Common myeloid progenitor, CD34-positive (primary cell): Measurements from ENCODE around the gene WDFY4.

Source experiments
- CTCF ChIA-PET: fragments of 350-600 bp; sonication (Branson Sonifier 250); formaldehyde crosslinking; loops from one replicate; lab custom pipeline; 2021; ENCODE audit warnings: antibody characterized with exemption; lab: Charles Lee
- POLR2A ChIA-PET: fragments of 350-600 bp; sonication (Branson Sonifier 250); formaldehyde crosslinking; loops from one replicate; lab custom pipeline; 2021; ENCODE audit warnings: antibody characterized with exemption; lab: Charles Lee
- DNase-seq, 3 donors: peaks; one replicate each; pipeline versions ENCODE4 v3.0.0 to v3.0.0-alpha.2; 2013
- H3K27ac ChIP-seq, 2 experiments: 1 replicate in 1 of 2; 2 replicates in 1 of 2; pipeline ENCODE4 v1.7.0; 2013; ENCODE audit warnings: inconsistent platforms in 2 of 2, low read length in 2 of 2, mild to moderate bottlenecking in 2 of 2, low read depth in 1 of 2, moderate library complexity in 1 of 2; ENCODE audit not compliant: severe bottlenecking in 2 of 2, insufficient read depth in 1 of 2, poor library complexity in 1 of 2
- H3K27me3 ChIP-seq, 5 experiments: replicated peaks in 2 of 5; 1 replicate in 3 of 5; 2 replicates in 2 of 5; pipeline versions ENCODE4 v1.6.1 to v1.7.0; 2013; ENCODE audit warnings: low read length in 4 of 5, mild to moderate bottlenecking in 2 of 5, moderate library complexity in 2 of 5, inconsistent platforms in 1 of 5; ENCODE audit not compliant: insufficient read depth in 5 of 5, control insufficient read depth in 4 of 5
- H3K36me3 ChIP-seq, 4 experiments: 1 replicate in 2 of 4; 2 replicates in 2 of 4; pipeline versions ENCODE4 v1.6.1 to v1.7.0; 2013; ENCODE audit warnings: low read length in 3 of 4, control low read depth in 1 of 4, mild to moderate bottlenecking in 1 of 4; ENCODE audit not compliant: control insufficient read depth in 4 of 4, insufficient read depth in 4 of 4
- H3K4me1 ChIP-seq, 4 experiments: 1 replicate in 3 of 4; 2 replicates in 1 of 4; pipeline versions ENCODE4 v1.6.1 to v1.7.1; 2013; ENCODE audit warnings: low read length in 3 of 4, mild to moderate bottlenecking in 3 of 4, control low read depth in 1 of 4, inconsistent platforms in 1 of 4, moderate library complexity in 1 of 4; ENCODE audit not compliant: control insufficient read depth in 4 of 4, insufficient read depth in 4 of 4; ENCODE audit errors: control extremely low read depth in 1 of 4
- H3K4me3 ChIP-seq, 7 experiments: 1 replicate in 4 of 7; 2 replicates in 3 of 7; pipeline versions ENCODE4 v1.5.1 to v1.7.0; 2013; ENCODE audit warnings: mild to moderate bottlenecking in 7 of 7, low read length in 6 of 7, moderate library complexity in 6 of 7, inconsistent platforms in 2 of 7, low read depth in 2 of 7, control low read depth in 1 of 7; ENCODE audit not compliant: insufficient read depth in 4 of 7, control insufficient read depth in 1 of 7; ENCODE audit errors: extremely low read depth in 1 of 7
- H3K9me3 ChIP-seq, 5 experiments: 1 replicate in 4 of 5; 2 replicates in 1 of 5; pipeline versions ENCODE4 v1.6.1 to v1.7.1; 2013; ENCODE audit warnings: low read length in 4 of 5, mild to moderate bottlenecking in 2 of 5, inconsistent platforms in 1 of 5, low read depth in 1 of 5, moderate library complexity in 1 of 5; ENCODE audit not compliant: control insufficient read depth in 4 of 5, insufficient read depth in 2 of 5; ENCODE audit errors: control extremely low read depth in 1 of 5
- whole genome bisulfite sequencing: methylation state at CpG from one replicate; pipeline ENCODE4 v1.1.5; 2013; ENCODE audit not compliant: insufficient coverage; 5-methylcytosine and 5-hydroxymethylcytosine counted together

WDFY4 gene

DNA sequence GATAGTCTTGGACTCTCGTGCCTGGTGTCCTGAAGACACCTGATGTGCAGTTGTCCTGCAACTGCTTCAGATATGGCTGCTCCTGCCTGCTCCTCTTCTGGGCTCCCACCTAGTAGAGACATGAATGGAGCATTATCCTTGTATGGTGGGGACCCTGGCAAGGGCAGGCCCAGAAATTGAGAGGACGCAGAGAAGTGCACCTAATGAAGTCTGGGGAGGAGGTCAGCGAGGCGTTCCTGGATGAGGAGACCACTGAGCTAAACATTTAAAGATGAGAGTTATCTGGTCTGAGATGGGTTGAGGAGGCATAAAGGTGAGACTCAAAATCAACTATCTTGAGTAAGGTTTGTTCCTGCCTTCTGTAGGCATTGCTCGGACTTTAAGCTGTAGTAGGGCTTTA, 66.3 kb downstream of the WDFY4 start:
- H3K27me3 ChIP-seq = no peaks in the 10 kb centered on the region
- CTCF ChIA-PET = interaction anchor here (0.9 kb wide), 1 partner anchor 9 kb away, joined by 3 read pairs; no protein-coding TSS in a partner anchor
- H3K27ac ChIP-seq = no peak overlapping the region
- peaks cover 3 to 69% (median 37%) of the 10 kb centered on the region in 4 experiments for H3K36me3 ChIP-seq
- POLR2A ChIA-PET = no interaction called here
- peaks cover 0 to 34% (median 3%) of the 10 kb centered on the region in 5 experiments for H3K9me3 ChIP-seq
- H3K4me3 ChIP-seq = no peak overlapping the region
- no peaks in the 10 kb centered on the region for H3K4me1 ChIP-seq
- no peak for DNase-seq
- WGBS = 98% methylated on average over 4 of the region's 5 CpGs

DNA sequence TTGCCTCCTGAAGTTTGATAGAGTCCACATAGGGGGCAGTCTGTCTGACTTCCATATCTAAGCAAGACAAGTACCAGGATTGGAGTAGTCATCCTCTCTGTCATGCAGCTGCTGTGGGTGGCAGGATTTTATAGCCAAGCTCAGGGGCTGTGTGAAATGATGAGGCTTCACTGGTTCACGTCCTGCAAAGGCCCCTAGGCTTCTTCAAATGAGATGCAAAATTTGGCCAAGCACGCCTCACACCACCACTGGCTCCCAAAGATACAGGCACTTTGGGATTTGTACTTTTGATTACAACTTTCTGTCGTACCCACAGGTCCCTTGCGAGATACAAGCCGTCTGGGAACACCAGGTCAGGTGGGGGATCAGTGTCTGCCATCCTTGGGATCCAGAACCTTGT, 67.1 kb downstream of the WDFY4 start:
- Histone ChIP-seq H3K9me3 (peaks cover 0 to 32% (median 3%) of the 10 kb centered on the region in 5 experiments), H3K4me3 (no peak overlapping the region), H3K36me3 (peaks cover 3 to 67% (median 33%) of the 10 kb centered on the region in 4 experiments), H3K4me1 (no peaks in the 10 kb centered on the region), H3K27ac (no peak overlapping the region), H3K27me3 (no peaks in the 10 kb centered on the region)
- 100% methylated on average over 4 of the region's 5 CpGs for WGBS
- ChIA-PET CTCF (interaction anchor here (0.9 kb wide), 1 partner anchor 10 kb away, joined by 3 read pairs; no protein-coding TSS in a partner anchor), POLR2A (no interaction called here)
- DNase-seq = no peak

DNA sequence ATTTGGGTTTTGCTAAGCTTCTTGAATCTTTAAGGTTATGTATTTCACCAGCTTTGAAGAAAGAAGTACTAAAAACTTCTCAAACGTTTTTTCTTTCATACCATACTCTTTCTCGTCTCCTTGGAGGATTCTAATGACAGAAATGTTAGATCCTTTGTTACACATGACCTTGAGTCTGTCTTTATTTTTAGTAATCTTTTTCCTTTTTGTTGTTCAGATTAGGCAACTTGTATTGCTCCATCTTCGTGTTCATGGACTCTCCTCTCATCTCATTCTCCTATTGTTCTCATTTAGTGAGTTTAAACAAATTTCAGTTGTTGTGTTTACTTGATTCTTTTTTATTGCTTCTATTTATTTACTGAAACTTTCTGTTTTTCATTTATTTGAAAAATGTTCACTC, 73.7 kb downstream of the WDFY4 start:
- Histone ChIP-seq H3K4me3 (no peak overlapping the region), H3K4me1 (peaks cover 0 to 11% (median 4%) of the 10 kb centered on the region in 4 experiments), H3K27me3 (no peaks in the 10 kb centered on the region), H3K9me3 (peaks cover 0 to 7% (median 0%) of the 10 kb centered on the region in 5 experiments), H3K27ac (no peak overlapping the region), H3K36me3 (peaks cover 0 to 52% (median 21%) of the 10 kb centered on the region in 4 experiments)
- ChIA-PET POLR2A (no interaction called here), CTCF (no interaction called here)
- WGBS = no CpG with 5 or more reads among the region's 3 CpGs
- DNase-seq = no peak

DNA sequence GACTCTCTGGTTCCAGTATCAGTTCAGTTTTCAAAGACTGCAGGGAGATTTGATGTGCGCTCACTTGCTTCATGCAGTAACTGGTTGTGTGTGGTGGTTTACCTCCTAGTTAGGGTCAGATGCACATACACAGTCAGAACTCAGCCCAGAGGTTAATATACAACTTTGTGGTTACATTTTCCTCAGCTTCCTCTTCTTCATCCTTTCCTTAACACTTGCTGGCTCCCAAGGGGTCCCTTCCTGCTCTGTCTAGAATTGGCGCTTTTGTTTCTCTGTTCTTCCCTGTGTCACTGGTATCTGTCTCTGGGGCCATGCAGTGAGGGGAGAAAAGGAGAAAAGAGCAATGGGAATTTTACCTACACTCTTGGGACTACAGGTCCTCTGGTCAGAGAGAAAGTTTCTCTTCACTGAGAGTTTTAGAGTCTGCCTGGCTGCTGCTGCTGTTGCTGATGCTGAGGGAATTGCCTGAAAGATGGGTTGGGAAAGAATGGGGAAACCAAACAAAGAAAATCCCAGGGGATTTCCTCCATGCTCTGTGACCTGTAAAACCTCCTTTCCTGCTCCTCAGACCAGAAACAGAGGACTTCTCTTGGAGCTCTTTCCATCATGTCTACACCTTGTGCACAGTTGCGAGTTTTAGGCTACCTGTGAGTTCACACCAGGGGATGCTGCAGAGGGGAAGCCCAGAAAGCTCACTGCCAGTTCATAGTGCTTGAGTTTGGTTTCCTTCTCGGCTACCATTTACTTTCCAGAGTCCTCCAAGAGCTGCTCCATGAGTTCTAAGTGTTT, 74.6 kb downstream of the WDFY4 start:
- no peak for DNase-seq
- Histone ChIP-seq H3K27me3 (no peaks in the 10 kb centered on the region), H3K27ac (no peak overlapping the region), H3K36me3 (peaks cover 0 to 61% (median 21%) of the 10 kb centered on the region in 4 experiments), H3K9me3 (peaks cover 0 to 7% (median 0%) of the 10 kb centered on the region in 5 experiments), H3K4me3 (no peak overlapping the region), H3K4me1 (peaks cover 0 to 11% (median 4%) of the 10 kb centered on the region in 4 experiments)
- CTCF ChIA-PET = no interaction called here
- POLR2A ChIA-PET = no interaction called here
- WGBS = 93% methylated on average over 1 of the region's 4 CpGs

DNA sequence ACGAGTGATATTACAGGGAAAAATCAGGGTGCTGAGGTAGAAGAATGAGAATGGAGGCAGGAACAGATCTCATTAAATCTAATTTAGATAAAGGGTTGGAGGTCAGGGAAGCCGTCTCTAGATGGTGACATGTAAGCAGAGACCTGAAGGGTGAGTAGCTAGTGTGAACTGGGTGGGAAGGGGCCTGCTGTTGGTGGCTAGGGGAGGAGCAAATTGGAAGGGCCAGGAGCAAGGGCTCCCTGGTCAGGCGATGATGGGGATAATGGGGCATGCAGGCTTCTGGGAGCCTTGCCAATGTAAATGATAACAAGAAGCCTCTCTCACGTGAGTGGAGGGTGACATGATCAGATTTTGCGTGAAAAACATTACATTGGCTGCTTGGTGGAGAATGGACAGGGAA, 76.3 kb downstream of the WDFY4 start:
- CTCF ChIA-PET = no interaction called here
- no peak overlapping the region for H3K4me3 ChIP-seq
- no peaks in the 10 kb centered on the region for H3K27me3 ChIP-seq
- 98% methylated on average over 5 of the region's 5 CpGs for WGBS
- peaks cover 0 to 7% (median 0%) of the 10 kb centered on the region in 5 experiments for H3K9me3 ChIP-seq
- DNase-seq = no peak
- no peak overlapping the region for H3K27ac ChIP-seq
- peaks cover 0 to 11% (median 4%) of the 10 kb centered on the region in 4 experiments for H3K4me1 ChIP-seq
- POLR2A ChIA-PET = no interaction called here
- peaks cover 0 to 66% (median 22%) of the 10 kb centered on the region in 4 experiments for H3K36me3 ChIP-seq

DNA sequence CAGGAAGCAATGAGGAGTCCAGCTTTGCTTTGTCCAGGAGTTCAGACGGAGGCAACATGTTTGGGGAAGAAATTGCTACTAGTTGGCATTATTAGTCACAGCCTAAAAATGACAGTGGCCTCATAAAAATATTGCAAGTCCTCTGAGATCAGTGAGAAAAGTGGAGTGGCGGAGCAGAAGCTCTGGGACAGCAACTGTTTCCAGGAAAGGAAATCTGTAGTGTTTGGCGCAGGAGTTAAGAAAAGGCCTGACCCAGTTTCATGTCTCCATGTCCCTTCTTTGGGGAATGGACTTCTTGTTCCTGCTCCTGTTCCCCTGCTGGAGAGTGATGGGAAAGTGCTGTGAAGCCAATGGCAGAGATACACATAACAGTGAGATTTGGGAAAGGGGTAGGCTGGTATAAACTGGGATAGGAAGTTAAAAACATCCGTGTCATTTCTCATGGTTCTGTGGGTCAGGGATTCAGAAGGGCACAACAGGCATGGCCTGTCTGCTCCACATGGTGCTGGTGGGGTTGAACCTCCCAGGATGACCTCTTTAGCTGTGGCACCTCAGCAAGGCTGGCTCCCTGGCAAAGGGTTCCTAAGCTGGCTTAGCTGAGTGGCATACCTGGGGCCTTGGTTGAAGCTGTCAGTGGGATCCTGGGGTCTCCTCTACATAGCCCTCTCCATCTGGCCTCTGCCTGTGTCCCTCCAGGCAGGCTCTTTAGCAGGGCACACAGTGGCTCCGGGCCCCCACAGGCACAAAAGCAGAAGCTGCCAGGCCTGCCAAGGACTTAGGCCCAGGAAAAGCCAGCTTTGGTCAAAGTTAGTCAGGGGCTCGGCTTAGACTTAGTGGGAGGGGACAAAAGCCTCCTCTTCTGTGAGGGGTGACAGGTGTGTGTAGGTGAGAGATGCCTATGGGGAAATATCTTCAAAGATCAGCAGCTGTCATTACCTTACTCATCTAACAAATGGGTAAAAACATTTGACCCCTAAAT, 77.7 kb downstream of the WDFY4 start:
- Histone ChIP-seq H3K9me3 (no peaks in the 10 kb centered on the region), H3K36me3 (peaks cover 0 to 78% (median 22%) of the 10 kb centered on the region in 4 experiments), H3K27me3 (no peaks in the 10 kb centered on the region), H3K4me3 (no peak overlapping the region), H3K4me1 (peaks cover 0 to 11% (median 4%) of the 10 kb centered on the region in 4 experiments), H3K27ac (no peak overlapping the region)
- no peak for DNase-seq
- POLR2A ChIA-PET = interaction anchor here (1.3 kb wide), 1 partner anchor 10 kb away, joined by 3 read pairs; no protein-coding TSS in a partner anchor
- CTCF ChIA-PET = no interaction called here
- WGBS = 96% methylated on average over 3 of the region's 6 CpGs
